Peyer's patch (tissue), 4 donors: ENCODE data around the gene MTHFS. TPM values are rescaled to one million over a fixed set of nuclear protein-coding genes. Genes with fewer than 3 reads are reported as not detected.
"Not testable (repeated sequence)": the region's sequence is repeated elsewhere in the genome, so short reads cannot be mapped to it uniquely, and the experiment has no call there.

Source experiments
- DNase-seq, 3 donors: peaks; one replicate each; pipeline ENCODE4 v3.0.0-alpha.2; 2017 to 2019
- H3K27ac ChIP-seq, 4 donors: fragments of 200-600 bp; sonication (generic); one replicate each; pipeline ENCODE4 v1.5.1; 2016 to 2019
- H3K27me3 ChIP-seq, 2 donors: fragments of 200-600 bp; sonication (generic); one replicate each; pipeline ENCODE4 v1.5.1; 2019
- H3K36me3 ChIP-seq, 3 donors: fragments of 200-600 bp; sonication (generic); one replicate each; pipeline ENCODE4 v1.5.1; 2016 to 2019
- H3K4me1 ChIP-seq, 4 donors: fragments of 200-600 bp; sonication (generic); one replicate each; pipeline ENCODE4 v1.5.1; 2016 to 2019
- H3K4me3 ChIP-seq, 4 donors: fragments of 200-600 bp; sonication (generic); 1 replicate in 3 of 4; 2 replicates in 1 of 4; pipeline ENCODE4 v1.5.1; 2016 to 2019; ENCODE audit warnings: mild to moderate bottlenecking in 1 of 4
- H3K9me3 ChIP-seq, 4 donors: fragments of 200-600 bp; sonication (generic); one replicate each; pipeline ENCODE4 v1.5.1; 2016 to 2019; ENCODE audit warnings: mild to moderate bottlenecking in 1 of 4
- POLR2A ChIP-seq, 2 donors: fragments of 450-650 bp; IDR thresholded peaks; one replicate each; pipeline ENCODE4 v1.5.1; 2017; ENCODE audit warnings: antibody characterized with exemption in 2 of 2, mild to moderate bottlenecking in 2 of 2, moderate library complexity in 2 of 2
- total RNA-seq, 4 donors: library from RNA; depleted of rRNA; stranded (reverse); fragments of >200 nt; gene quantifications; one replicate each; pipeline ENCODE4 v1.1.0, GENCODE V29; 2016
- TF ChIP-seq, protein P1 (sequence below), 6 experiments: fragments of 450-650 bp in 4 of 6; fragments of 200-600 bp in 2 of 6; sonication (generic) in 1 of 6; IDR thresholded peaks; one replicate each; pipeline ENCODE4 v1.5.1; 2017 to 2019; ENCODE audit warnings: antibody characterized with exemption in 6 of 6, mild to moderate bottlenecking in 3 of 6, moderate library complexity in 1 of 6

MTHFS gene
- total RNA-seq, 4 donors from 2014 or later, result 26.7 to 49.9 (median 29.8) TPM; not detected in 1

DNA sequence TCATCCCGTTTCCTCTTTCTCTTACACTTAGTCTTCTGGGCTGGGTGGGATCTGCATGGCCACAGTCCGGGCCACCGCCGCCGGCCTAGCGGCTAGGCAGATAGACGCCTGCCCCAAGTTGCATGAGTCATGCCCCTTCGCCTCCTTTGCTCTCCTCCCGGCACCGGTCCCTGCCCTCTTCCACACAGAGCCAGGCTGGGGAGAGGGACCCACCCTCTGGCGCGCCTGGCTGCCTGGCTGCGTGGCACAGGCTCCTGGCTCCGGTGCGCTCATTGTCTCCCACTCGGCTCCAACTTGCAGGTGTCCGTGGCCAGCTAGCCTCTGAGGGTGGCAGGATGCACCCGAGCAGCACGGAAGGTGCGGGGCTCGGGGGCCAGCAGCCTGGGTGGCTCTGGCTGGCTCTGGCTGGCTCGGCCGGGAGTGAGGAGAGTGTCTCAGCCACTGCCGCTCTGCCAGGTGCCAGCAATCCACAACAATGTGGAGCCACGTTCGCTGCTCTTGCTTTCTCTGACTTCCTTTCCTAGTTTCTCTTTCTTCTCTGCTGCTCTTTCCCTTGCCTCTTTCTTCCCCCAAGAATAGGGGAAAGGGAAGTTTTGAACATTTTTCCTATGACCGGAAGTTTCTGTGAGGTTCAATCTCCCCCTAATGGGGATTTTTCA, 22.4 kb upstream of the MTHFS start:
- H3K9me3 ChIP-seq, result peaks cover 0 to 58% (median 14%) of the 10 kb centered on the region in 4 donors
- no peak overlapping the region for H3K27ac ChIP-seq
- no peaks in the 10 kb centered on the region for H3K27me3 ChIP-seq
- H3K4me3 ChIP-seq, result no peak overlapping the region
- DNase-seq, result no peak
- peaks cover 0 to 8% (median 0%) of the 10 kb centered on the region in 4 donors for H3K4me1 ChIP-seq
- peaks cover 0 to 24% (median 0%) of the 10 kb centered on the region in 3 donors for H3K36me3 ChIP-seq
- TF ChIP-seq, protein P1, sequence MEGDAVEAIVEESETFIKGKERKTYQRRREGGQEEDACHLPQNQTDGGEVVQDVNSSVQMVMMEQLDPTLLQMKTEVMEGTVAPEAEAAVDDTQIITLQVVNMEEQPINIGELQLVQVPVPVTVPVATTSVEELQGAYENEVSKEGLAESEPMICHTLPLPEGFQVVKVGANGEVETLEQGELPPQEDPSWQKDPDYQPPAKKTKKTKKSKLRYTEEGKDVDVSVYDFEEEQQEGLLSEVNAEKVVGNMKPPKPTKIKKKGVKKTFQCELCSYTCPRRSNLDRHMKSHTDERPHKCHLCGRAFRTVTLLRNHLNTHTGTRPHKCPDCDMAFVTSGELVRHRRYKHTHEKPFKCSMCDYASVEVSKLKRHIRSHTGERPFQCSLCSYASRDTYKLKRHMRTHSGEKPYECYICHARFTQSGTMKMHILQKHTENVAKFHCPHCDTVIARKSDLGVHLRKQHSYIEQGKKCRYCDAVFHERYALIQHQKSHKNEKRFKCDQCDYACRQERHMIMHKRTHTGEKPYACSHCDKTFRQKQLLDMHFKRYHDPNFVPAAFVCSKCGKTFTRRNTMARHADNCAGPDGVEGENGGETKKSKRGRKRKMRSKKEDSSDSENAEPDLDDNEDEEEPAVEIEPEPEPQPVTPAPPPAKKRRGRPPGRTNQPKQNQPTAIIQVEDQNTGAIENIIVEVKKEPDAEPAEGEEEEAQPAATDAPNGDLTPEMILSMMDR (IDR thresholded peaks at IDR 0.05), result no peak
- no peak for TF ChIP-seq POLR2A (IDR thresholded peaks at IDR 0.05)

DNA sequence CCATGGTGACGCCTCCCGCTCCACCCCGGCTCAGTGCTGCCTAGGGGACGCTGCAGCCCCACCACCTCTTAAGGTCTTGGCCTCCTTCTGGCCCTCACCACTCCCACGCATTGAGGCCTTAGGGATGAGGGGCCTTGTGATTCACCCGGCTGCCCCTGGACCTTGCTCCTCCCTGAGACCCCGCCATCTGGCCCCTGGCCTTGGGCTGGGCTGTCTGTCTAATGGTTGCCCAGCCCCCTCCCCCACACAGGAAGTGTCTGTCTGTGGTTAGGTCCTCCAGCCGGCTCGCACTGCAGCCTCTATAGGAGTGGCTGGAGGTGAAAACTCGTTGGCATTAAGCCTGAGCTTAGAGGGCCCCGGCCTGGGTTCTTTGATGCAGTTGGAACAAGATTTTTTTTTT, 21.5 kb upstream of the MTHFS start:
- no peak for DNase-seq
- Histone ChIP-seq H3K27ac (no peak overlapping the region), H3K4me1 (peaks cover 0 to 6% (median 0%) of the 10 kb centered on the region in 4 donors), H3K27me3 (no peaks in the 10 kb centered on the region), H3K4me3 (no peak overlapping the region), H3K9me3 (peaks cover 0 to 58% (median 14%) of the 10 kb centered on the region in 4 donors), H3K36me3 (peaks cover 0 to 24% (median 0%) of the 10 kb centered on the region in 3 donors)
- TF ChIP-seq, protein P1 (IDR thresholded peaks at IDR 0.05), result no peak
- TF ChIP-seq POLR2A (IDR thresholded peaks at IDR 0.05), result no peak

DNA sequence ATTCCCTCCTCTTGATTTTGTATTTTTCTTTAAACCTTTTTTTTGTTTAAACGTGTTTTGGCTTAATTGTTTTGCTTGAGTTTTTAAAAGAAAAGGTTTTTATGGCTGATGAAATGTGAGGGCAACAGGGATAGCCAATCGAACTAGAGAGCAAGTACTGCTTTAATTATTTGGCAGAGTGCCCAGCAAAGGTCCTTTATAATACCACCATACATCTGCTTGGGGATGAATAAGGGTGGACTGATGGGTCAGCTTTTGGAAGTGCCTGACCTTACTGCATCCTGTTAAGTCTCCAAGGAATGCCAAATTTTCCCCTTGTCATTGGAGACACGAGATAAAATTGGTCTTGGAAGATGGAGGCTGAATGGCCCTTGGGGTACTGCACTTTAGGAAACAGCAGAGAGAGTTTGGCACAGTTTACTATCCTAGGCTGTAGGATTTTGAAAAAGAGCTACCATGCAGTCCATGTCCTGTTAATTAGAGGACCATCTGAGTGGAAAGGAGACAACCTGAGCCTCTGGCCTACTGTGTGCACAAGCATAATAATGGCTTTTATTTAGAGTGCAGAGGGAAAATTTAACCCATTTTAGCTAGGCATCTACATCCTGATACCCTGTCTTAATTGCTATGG, 19.8 kb upstream of the MTHFS start:
- no peak for DNase-seq
- TF ChIP-seq, protein P1 (IDR thresholded peaks at IDR 0.05), result no peak
- no peak for TF ChIP-seq POLR2A (IDR thresholded peaks at IDR 0.05)
- no peaks in the 10 kb centered on the region for H3K27me3 ChIP-seq
- no peaks in the 10 kb centered on the region for H3K4me1 ChIP-seq
- H3K27ac ChIP-seq, result no peak overlapping the region
- peaks cover 0 to 58% (median 14%) of the 10 kb centered on the region in 4 donors for H3K9me3 ChIP-seq
- H3K4me3 ChIP-seq, result no peak overlapping the region
- H3K36me3 ChIP-seq, result peaks cover 0 to 24% (median 0%) of the 10 kb centered on the region in 3 donors

DNA sequence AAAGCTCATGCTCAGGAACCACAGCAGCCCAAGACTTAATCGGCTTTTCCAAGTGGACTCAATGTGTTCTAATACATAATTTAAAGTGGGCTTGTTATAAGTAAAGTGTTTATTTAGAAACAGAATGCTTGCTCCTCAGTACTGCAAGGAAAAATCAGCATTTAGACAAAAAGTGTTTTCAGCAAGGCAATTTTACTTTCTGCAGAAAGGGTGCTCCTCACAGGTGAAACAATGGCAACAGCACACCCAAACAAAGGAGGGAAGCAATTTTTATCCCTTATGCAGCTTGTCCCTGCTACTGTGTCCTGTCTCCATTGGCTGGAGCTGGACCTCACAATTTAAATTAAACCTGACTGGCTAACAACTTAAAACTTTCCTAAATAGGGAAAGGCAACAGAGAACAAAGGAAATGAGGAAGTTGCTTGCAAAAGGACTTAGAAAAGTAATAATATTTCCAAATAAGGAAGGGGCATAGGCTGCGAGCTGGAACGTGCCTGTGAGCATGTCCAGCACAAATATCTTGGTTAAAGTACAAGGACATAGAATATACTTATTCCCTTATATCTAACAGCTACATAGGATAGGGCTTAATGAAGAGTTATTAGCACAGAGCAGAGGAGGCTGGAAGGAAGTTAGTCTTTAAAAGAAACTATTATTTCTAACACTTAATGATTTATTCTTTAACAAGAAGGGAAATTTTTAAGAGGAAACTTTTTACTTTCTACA, 19.1 kb upstream of the MTHFS start:
- Histone ChIP-seq H3K36me3 (peaks cover 0 to 18% (median 0%) of the 10 kb centered on the region in 3 donors), H3K9me3 (peaks cover 0 to 53% (median 14%) of the 10 kb centered on the region in 4 donors)
- not testable (repeated sequence) for H3K27me3 ChIP-seq, H3K4me3 ChIP-seq, H3K4me1 ChIP-seq, H3K27ac ChIP-seq, DNase-seq

DNA sequence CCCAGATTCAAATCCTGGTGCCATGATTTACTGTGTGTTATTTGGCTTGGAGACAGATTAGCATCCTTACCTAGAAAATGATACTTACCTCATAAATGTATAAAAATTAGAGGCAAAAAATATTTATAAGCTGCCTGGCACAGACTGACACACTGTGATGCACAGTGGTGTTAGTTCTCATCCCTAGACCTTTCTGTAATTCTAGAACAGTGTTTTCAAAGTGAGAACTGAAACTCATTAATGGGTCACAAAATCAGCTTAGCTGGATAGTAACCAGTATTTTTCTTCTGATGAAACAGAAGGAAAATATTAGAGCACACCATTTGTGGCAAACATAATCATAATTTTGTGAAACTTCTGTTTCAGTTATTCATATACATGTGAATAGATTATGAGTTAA, 17.9 kb upstream of the MTHFS start:
- DNase-seq, result no peak
- no peak overlapping the region for H3K27ac ChIP-seq
- peaks cover 0 to 8% (median 0%) of the 10 kb centered on the region in 3 donors for H3K36me3 ChIP-seq
- TF ChIP-seq, protein P1 (IDR thresholded peaks at IDR 0.05), result no peak
- no peak for TF ChIP-seq POLR2A (IDR thresholded peaks at IDR 0.05)
- H3K4me1 ChIP-seq, result no peaks in the 10 kb centered on the region
- no peaks in the 10 kb centered on the region for H3K27me3 ChIP-seq
- no peak overlapping the region for H3K4me3 ChIP-seq
- H3K9me3 ChIP-seq, result peaks cover 0 to 41% (median 12%) of the 10 kb centered on the region in 4 donors

DNA sequence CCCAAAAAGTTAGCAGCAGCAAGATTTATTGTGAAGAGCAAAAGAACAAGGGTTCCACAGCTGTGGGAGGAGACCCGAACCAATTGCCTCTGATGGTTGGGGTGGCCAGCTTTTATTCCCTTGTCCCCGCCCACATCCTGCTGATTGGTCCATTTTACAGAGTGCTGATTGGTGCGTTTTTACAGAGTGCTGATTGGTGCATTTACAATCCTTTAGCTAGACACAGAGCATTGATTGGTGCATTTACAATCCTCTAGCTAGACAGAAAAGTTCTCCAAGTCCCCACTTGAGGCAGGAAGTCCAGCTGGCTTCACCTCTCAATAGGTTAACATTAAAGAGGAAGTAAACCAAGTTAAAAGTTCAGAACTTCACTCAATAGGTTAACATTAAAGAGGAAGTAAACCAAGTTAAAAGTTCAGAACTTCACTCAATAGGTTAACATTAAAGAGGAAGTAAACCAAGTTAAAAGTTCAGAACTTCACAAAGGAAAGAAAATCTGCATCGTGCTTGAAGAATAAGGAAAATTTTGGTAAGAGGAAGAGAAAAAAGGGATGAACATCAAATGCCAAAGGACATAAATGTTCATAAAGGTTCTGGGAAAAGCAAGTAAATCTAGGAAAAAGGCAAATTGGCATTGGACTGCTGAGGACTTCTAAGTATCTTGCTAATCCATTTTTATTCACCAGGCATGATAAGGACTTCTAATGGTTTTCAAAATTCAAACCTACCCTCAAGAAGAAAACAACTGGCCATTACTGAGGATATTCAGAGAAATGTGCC, 12.9 kb upstream of the MTHFS start:
- not testable (repeated sequence) for H3K27ac ChIP-seq, H3K36me3 ChIP-seq, H3K4me1 ChIP-seq, DNase-seq, H3K27me3 ChIP-seq, H3K9me3 ChIP-seq, H3K4me3 ChIP-seq
